Measurements from ENCODE around the gene P2RX3. TPM values are rescaled to one million over a fixed set of nuclear protein-coding genes. Genes with fewer than 3 reads are reported as not detected.

The P2RX3 gene
- total and polyA plus RNA-seq, 2 of the 8 experiments (the other 6 are each of a cell fraction or from before 2014, with no cell fraction given), result 0.45 to 0.47 TPM

GRCh38 chr11:57324154-57324885 lies 13.8 kb upstream of the P2RX3 start (continued):
- TF ChIP-seq SIN3A (conservative IDR thresholded peaks at IDR 0.05 in 1 of 2, IDR thresholded peaks at IDR 0.05 in 1 of 2; ENCODE audit: low read depth in 1 of 2, low read length in 2 of 2) (no peak; a peak in 2 of 4 replicates), BACH1 (IDR thresholded peaks at IDR 0.05; ENCODE audit: low read length) (no peak), CEBPB (IDR thresholded peaks at IDR 0.05; ENCODE audit: low read depth, low read length) (no peak), POLR2A (IDR thresholded peaks at IDR 0.05; ENCODE audit: control extremely low read depth in 1 of 2, low read depth in 2 of 2, low read length in 2 of 2) (no peak; a peak in 1 of 3 replicates), CTBP2 (IDR thresholded peaks at IDR 0.05; ENCODE audit: borderline replicate concordance, insufficient read depth, insufficient read length, low read length) (no peak), SAP30 (IDR thresholded peaks at IDR 0.05; ENCODE audit: insufficient read depth, insufficient replicate concordance, low read length) (no peak), KDM4A (IDR thresholded peaks at IDR 0.05; ENCODE audit: low read depth, low read length, severe bottlenecking) (no peak), GABPA (IDR thresholded peaks at IDR 0.05; ENCODE audit: borderline replicate concordance, insufficient read depth, low read length) (no peak), SRF (IDR thresholded peaks at IDR 0.05; ENCODE audit: low read depth, low read length) (no peak), SIRT6 (IDR thresholded peaks at IDR 0.05; ENCODE audit: low read length) (no peak), ASH2L (IDR thresholded peaks at IDR 0.05; ENCODE audit: low read length) (no peak), KDM5A (IDR thresholded peaks at IDR 0.05; ENCODE audit: low read length) (no peak), RNF2 (IDR thresholded peaks at IDR 0.05; ENCODE audit: borderline replicate concordance, low read depth, low read length, missing control alignments, poor library complexity, severe bottlenecking) (no peak), CREB1 (IDR thresholded peaks at IDR 0.05) (peak; percentile 28; the same call in 1 of the 2 replicates), JUND (IDR thresholded peaks at IDR 0.05; ENCODE audit: low read length) (no peak), TAF7 (optimal IDR thresholded peaks at IDR 0.05; ENCODE audit: borderline replicate concordance, low read depth, low read length) (no peak), CHD2 (IDR thresholded peaks at IDR 0.05; ENCODE audit: low read length) (no peak), EGR1 (IDR thresholded peaks at IDR 0.05; ENCODE audit: borderline replicate concordance, low read depth, low read length) (no peak)
- TF ChIP-seq, protein P1, sequence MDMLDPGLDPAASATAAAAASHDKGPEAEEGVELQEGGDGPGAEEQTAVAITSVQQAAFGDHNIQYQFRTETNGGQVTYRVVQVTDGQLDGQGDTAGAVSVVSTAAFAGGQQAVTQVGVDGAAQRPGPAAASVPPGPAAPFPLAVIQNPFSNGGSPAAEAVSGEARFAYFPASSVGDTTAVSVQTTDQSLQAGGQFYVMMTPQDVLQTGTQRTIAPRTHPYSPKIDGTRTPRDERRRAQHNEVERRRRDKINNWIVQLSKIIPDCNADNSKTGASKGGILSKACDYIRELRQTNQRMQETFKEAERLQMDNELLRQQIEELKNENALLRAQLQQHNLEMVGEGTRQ (IDR thresholded peaks at IDR 0.05; ENCODE audit: low read length), result no peak
- TF ChIP-seq, protein P2, sequence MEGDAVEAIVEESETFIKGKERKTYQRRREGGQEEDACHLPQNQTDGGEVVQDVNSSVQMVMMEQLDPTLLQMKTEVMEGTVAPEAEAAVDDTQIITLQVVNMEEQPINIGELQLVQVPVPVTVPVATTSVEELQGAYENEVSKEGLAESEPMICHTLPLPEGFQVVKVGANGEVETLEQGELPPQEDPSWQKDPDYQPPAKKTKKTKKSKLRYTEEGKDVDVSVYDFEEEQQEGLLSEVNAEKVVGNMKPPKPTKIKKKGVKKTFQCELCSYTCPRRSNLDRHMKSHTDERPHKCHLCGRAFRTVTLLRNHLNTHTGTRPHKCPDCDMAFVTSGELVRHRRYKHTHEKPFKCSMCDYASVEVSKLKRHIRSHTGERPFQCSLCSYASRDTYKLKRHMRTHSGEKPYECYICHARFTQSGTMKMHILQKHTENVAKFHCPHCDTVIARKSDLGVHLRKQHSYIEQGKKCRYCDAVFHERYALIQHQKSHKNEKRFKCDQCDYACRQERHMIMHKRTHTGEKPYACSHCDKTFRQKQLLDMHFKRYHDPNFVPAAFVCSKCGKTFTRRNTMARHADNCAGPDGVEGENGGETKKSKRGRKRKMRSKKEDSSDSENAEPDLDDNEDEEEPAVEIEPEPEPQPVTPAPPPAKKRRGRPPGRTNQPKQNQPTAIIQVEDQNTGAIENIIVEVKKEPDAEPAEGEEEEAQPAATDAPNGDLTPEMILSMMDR (IDR thresholded peaks at IDR 0.05; ENCODE audit: control extremely low read depth in 1 of 3, insufficient read depth in 1 of 3, low read depth in 1 of 3, low read length in 3 of 3), result no peak

All from H1 (cell line).